Peyer's patch (tissue), 4 donors: ENCODE results near the gene CAMK2D. TPM values are rescaled to one million over a fixed set of nuclear protein-coding genes. Genes with fewer than 3 reads are reported as not detected.

Experiments
- DNase-seq, 3 donors: peaks; one replicate each; pipeline ENCODE4 v3.0.0-alpha.2; 2017 to 2019
- H3K27ac ChIP-seq, 4 donors: fragments of 200-600 bp; sonication (generic); one replicate each; pipeline ENCODE4 v1.5.1; 2016 to 2019
- H3K27me3 ChIP-seq, 2 donors: fragments of 200-600 bp; sonication (generic); one replicate each; pipeline ENCODE4 v1.5.1; 2019
- H3K36me3 ChIP-seq, 3 donors: fragments of 200-600 bp; sonication (generic); one replicate each; pipeline ENCODE4 v1.5.1; 2016 to 2019
- H3K4me1 ChIP-seq, 4 donors: fragments of 200-600 bp; sonication (generic); one replicate each; pipeline ENCODE4 v1.5.1; 2016 to 2019
- H3K4me3 ChIP-seq, 4 donors: fragments of 200-600 bp; sonication (generic); 1 replicate in 3 of 4; 2 replicates in 1 of 4; pipeline ENCODE4 v1.5.1; 2016 to 2019; ENCODE audit warnings: mild to moderate bottlenecking in 1 of 4
- H3K9me3 ChIP-seq, 4 donors: fragments of 200-600 bp; sonication (generic); one replicate each; pipeline ENCODE4 v1.5.1; 2016 to 2019; ENCODE audit warnings: mild to moderate bottlenecking in 1 of 4
- CTCF ChIP-seq, 6 experiments: fragments of 450-650 bp in 4 of 6; fragments of 200-600 bp in 2 of 6; sonication (generic) in 1 of 6; IDR thresholded peaks; one replicate each; pipeline ENCODE4 v1.5.1; 2017 to 2019; ENCODE audit warnings: antibody characterized with exemption in 6 of 6, mild to moderate bottlenecking in 3 of 6, moderate library complexity in 1 of 6
- POLR2A ChIP-seq, 2 donors: fragments of 450-650 bp; IDR thresholded peaks; one replicate each; pipeline ENCODE4 v1.5.1; 2017; ENCODE audit warnings: antibody characterized with exemption in 2 of 2, mild to moderate bottlenecking in 2 of 2, moderate library complexity in 2 of 2
- total RNA-seq, 4 donors: library from RNA; depleted of rRNA; stranded (reverse); fragments of >200 nt; gene quantifications; one replicate each; pipeline ENCODE4 v1.1.0, GENCODE V29; 2016

CAMK2D gene
- total RNA-seq, 4 donors from 2014 or later = 38.8 to 125 (median 63.5) TPM

- H3K4me1 ChIP-seq = peaks cover 0 to 5% (median 2%) of the 10 kb centered on the region in 4 donors
- H3K36me3 ChIP-seq = no peaks in the 10 kb centered on the region
Observed at GRCh38 chr4:113763029-113763285, 1.4 kb upstream of the CAMK2D start.

GRCh38 chr4:113762186-113763028 lies 869 bp upstream of the CAMK2D start:
- H3K9me3 ChIP-seq = no peaks in the 10 kb centered on the region
- peak; percentile 98 to 100 (median 100) for DNase-seq
- H3K27ac ChIP-seq = peak overlapping the region; percentile 98 to 99 (median 98)
- no peaks in the 10 kb centered on the region for H3K27me3 ChIP-seq
- peaks cover 0 to 5% (median 2%) of the 10 kb centered on the region in 4 donors for H3K4me1 ChIP-seq
- TF ChIP-seq POLR2A (IDR thresholded peaks at IDR 0.05) (peak; percentile 96 to 99), CTCF (IDR thresholded peaks at IDR 0.05) (peak in 2 of 6 experiments; percentile 9 to 29)
- H3K4me3 ChIP-seq = peak overlapping the region; percentile 72 to 88 (median 74)
- H3K36me3 ChIP-seq = no peaks in the 10 kb centered on the region

More at GRCh38 chr4:113763029-113763285, 1.4 kb upstream of the CAMK2D start:
- no peak for TF ChIP-seq POLR2A (IDR thresholded peaks at IDR 0.05)
- TF ChIP-seq CTCF (IDR thresholded peaks at IDR 0.05) = no peak
- Histone ChIP-seq H3K9me3 (no peaks in the 10 kb centered on the region), H3K27me3 (no peaks in the 10 kb centered on the region), H3K4me3 (peak overlapping the region; percentile 72 to 88 (median 74)), H3K27ac (peak overlapping the region; percentile 98 to 99 (median 98))
- no peak for DNase-seq

DNA sequence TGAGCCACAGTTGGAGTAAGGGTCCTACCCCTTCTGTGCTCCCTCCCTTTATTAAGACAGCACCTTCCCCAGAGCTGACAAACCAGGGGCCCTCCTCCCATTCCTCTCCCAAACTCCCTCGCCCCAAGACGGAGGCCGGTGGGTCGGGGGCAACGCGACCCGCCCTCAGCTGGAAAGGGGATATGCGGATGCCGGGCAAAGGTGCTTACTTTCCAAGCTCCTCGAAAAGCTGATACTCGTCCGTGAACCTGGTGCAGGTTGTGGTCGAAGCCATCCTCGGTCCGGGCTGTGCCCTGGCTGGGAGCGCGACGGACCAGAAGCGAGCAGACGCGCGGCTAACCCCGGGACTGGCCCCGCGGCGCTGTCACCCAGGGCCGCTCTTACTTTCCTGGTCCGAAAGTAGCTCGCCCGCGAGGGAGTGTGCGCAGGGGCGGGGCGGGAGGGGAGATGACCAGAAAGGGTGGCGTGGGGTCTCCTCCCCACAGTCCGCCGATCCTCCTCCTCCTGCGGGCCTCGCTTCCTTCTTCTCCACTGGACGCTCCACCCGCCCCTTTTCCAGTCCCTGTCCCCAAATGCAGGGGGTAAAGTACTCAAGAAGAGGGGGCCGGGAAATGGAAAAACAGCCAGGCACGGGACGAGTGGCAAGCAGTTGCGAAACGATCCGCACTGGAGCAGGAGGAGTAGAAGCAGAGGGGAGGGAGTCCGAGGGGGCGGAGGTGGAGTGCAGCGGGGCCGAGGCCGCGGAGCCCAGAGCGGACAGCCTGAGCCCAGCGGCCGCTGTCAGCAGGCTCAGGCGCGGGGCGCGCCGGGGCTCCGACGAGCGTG lies 531 bp downstream of the CAMK2D start:
- Histone ChIP-seq H3K9me3 (no peaks in the 10 kb centered on the region), H3K27me3 (no peaks in the 10 kb centered on the region), H3K27ac (peak overlapping the region; percentile 98 to 99 (median 98)), H3K4me1 (peaks cover 0 to 7% (median 2%) of the 10 kb centered on the region in 4 donors), H3K4me3 (peak overlapping the region; percentile 72 to 88 (median 74)), H3K36me3 (no peaks in the 10 kb centered on the region)
- DNase-seq = peak; percentile 61 to 87 (median 85)
- no peak for TF ChIP-seq CTCF (IDR thresholded peaks at IDR 0.05)
- TF ChIP-seq POLR2A (IDR thresholded peaks at IDR 0.05) = peak in 1 of 2 donors; percentile 56

GRCh38 chr4:113760094-113760794 lies 1.3 kb downstream of the CAMK2D start:
- Histone ChIP-seq H3K27ac (peak overlapping the region; percentile 98 to 99 (median 98)), H3K4me3 (peak overlapping the region; percentile 72 to 88 (median 74)), H3K4me1 (peaks cover 0 to 8% (median 2%) of the 10 kb centered on the region in 4 donors), H3K27me3 (no peaks in the 10 kb centered on the region), H3K36me3 (no peaks in the 10 kb centered on the region), H3K9me3 (no peaks in the 10 kb centered on the region)
- DNase-seq = peak; percentile 61 to 74 (median 62)
- TF ChIP-seq POLR2A (IDR thresholded peaks at IDR 0.05) = no peak
- no peak for TF ChIP-seq CTCF (IDR thresholded peaks at IDR 0.05)

DNA sequence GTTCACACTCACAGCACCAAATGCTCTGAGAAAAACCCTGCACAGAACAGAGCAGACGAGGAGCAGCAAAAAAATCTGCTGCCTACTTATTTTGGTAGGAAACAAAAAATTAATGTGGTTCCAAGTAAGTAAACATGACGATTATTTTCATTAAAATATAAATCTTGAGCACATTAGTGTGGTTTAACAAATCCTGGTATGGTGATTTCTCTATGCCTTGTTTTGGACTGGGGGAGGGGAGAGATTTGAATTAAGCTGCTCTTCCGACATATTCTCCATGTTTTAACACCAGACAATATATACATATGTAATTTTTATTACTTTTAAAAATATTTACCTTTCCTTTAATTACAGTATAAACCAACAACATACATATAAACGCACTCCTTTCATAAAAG lies 1.8 kb downstream of the CAMK2D start:
- peaks cover 0 to 8% (median 2%) of the 10 kb centered on the region in 4 donors for H3K4me1 ChIP-seq

More for the DNA sequence above, 1.8 kb downstream of the CAMK2D start:
- H3K9me3 ChIP-seq = no peaks in the 10 kb centered on the region
- peak overlapping the region; percentile 98 to 99 (median 98) for H3K27ac ChIP-seq
- H3K27me3 ChIP-seq = no peaks in the 10 kb centered on the region
- H3K4me3 ChIP-seq = peak overlapping the region; percentile 72 to 88 (median 74)
- no peaks in the 10 kb centered on the region for H3K36me3 ChIP-seq
- DNase-seq = no peak
- TF ChIP-seq POLR2A (IDR thresholded peaks at IDR 0.05) = no peak
- TF ChIP-seq CTCF (IDR thresholded peaks at IDR 0.05) = no peak
